ENCODE data around the gene TCERG1L. TPM values are rescaled to one million over a fixed set of nuclear protein-coding genes. Genes with fewer than 3 reads are reported as not detected.
"Not testable (repeated sequence)": the region's sequence is repeated elsewhere in the genome, so short reads cannot be mapped to it uniquely, and the experiment has no call there.

TCERG1L gene
- under 1 TPM in 2 of 3 donors, not detected in 1; 0.03 to 0.16 TPM for polyA plus RNA-seq

- WGBS, 3 donors: 0 to 7% (median 2%) methylated on average over 48 to 94 of the region's 104 CpGs
- H3K27ac ChIP-seq (ENCODE audit: low read depth, low read length): no peak within 1 kb of the TSS
Measured at GRCh38 chr10:131311661-131312477, at the start of gene TCERG1L. Gene TCERG1L (minus strand): TSS chr10:131311721. CDS start chr10:131311635, 86 bp downstream.

- WGBS, 3 donors: 45 to 57% (median 54%) methylated on average over 13 of the region's 13 CpGs
Measured at GRCh38 chr10:131358741-131359442, 47.4 kb upstream of the TCERG1L start.

GRCh38 chr10:131356442-131356841 lies 44.9 kb upstream of the TCERG1L start:
- no peak overlapping the region for H3K27ac ChIP-seq (ENCODE audit: low read depth, low read length)
- WGBS, 3 donors: 69 to 84% (median 83%) methylated on average over 7 of the region's 7 CpGs

More at GRCh38 chr10:131358741-131359442, 47.4 kb upstream of the TCERG1L start:
- no peak overlapping the region for H3K27ac ChIP-seq (ENCODE audit: low read depth, low read length)

- no peak overlapping the region for H3K27ac ChIP-seq (ENCODE audit: low read depth, low read length)
- WGBS, 3 donors: 73 to 85% (median 80%) methylated on average over 4 of the region's 4 CpGs
Measured at GRCh38 chr10:131355881-131356280, 44.4 kb upstream of the TCERG1L start.

GRCh38 chr10:131355056-131355455 lies 43.5 kb upstream of the TCERG1L start:
- H3K27ac ChIP-seq (ENCODE audit: low read depth, low read length): no peak overlapping the region
- WGBS, 3 donors: 77 to 85% (median 84%) methylated on average over 8 of the region's 8 CpGs

- H3K27ac ChIP-seq (ENCODE audit: low read depth, low read length): no peak overlapping the region
- 49 to 60% (median 59%) methylated on average over 9 of the region's 9 CpGs for WGBS, 3 donors
Measured at GRCh38 chr10:131354380-131354779, 42.9 kb upstream of the TCERG1L start.

- 82 to 88% (median 83%) methylated on average over 7 of the region's 7 CpGs for WGBS, 3 donors
- H3K27ac ChIP-seq (ENCODE audit: low read depth, low read length): no peak overlapping the region
Measured at GRCh38 chr10:131352765-131353290, 41.3 kb upstream of the TCERG1L start.

- no peak overlapping the region for H3K27ac ChIP-seq (ENCODE audit: low read depth, low read length)
- WGBS, 3 donors: 56 to 74% (median 66%) methylated on average over 10 of the region's 10 CpGs
Measured at GRCh38 chr10:131350660-131351059, 39.1 kb upstream of the TCERG1L start.

GRCh38 chr10:131350245-131350644 lies 38.7 kb upstream of the TCERG1L start:
- WGBS, 3 donors: 29 to 45% (median 44%) methylated on average over 5 of the region's 5 CpGs
- H3K27ac ChIP-seq (ENCODE audit: low read depth, low read length): no peak overlapping the region

GRCh38 chr10:131346456-131346855 lies 34.9 kb upstream of the TCERG1L start:
- WGBS, 3 donors: 33 to 51% (median 47%) methylated on average over 5 of the region's 5 CpGs
- no peak overlapping the region for H3K27ac ChIP-seq (ENCODE audit: low read depth, low read length)

GRCh38 chr10:131345691-131346090 lies 34.2 kb upstream of the TCERG1L start:
- 79 to 89% (median 87%) methylated on average over 11 of the region's 11 CpGs for WGBS, 3 donors
- H3K27ac ChIP-seq (ENCODE audit: low read depth, low read length): no peak overlapping the region

- 74 to 85% (median 81%) methylated on average over 7 of the region's 7 CpGs for WGBS, 3 donors
- no peak overlapping the region for H3K27ac ChIP-seq (ENCODE audit: low read depth, low read length)
Measured at GRCh38 chr10:131344747-131345146, 33.2 kb upstream of the TCERG1L start.

- no peak overlapping the region for H3K27ac ChIP-seq (ENCODE audit: low read depth, low read length)
- WGBS, 3 donors: 67 to 86% (median 79%) methylated on average over 5 of the region's 5 CpGs
Measured at GRCh38 chr10:131337741-131338140, 26.2 kb upstream of the TCERG1L start.

- H3K27ac ChIP-seq (ENCODE audit: low read depth, low read length): no peak overlapping the region
Measured at GRCh38 chr10:131332821-131333220, 21.3 kb upstream of the TCERG1L start.

- H3K27ac ChIP-seq (ENCODE audit: low read depth, low read length): no peak overlapping the region
- 36 to 62% (median 40%) methylated on average over 12 of the region's 12 CpGs for WGBS, 3 donors
Measured at GRCh38 chr10:131323880-131324279, 12.4 kb upstream of the TCERG1L start.

GRCh38 chr10:131323025-131323424 lies 11.5 kb upstream of the TCERG1L start:
- 53 to 61% (median 59%) methylated on average over 2 of the region's 2 CpGs for WGBS, 3 donors
- H3K27ac ChIP-seq (ENCODE audit: low read depth, low read length): no peak overlapping the region

GRCh38 chr10:131322575-131322974 lies 11.1 kb upstream of the TCERG1L start:
- not testable (repeated sequence) for H3K27ac ChIP-seq (ENCODE audit: low read depth, low read length)
- 80 to 92% (median 90%) methylated on average over 12 to 19 of the region's 19 CpGs for WGBS, 3 donors

GRCh38 chr10:131320860-131321604 lies 9.5 kb upstream of the TCERG1L start:
- WGBS, 3 donors: 42% methylated on average over 15 of the region's 15 CpGs
- H3K27ac ChIP-seq (ENCODE audit: low read depth, low read length): no peak overlapping the region

- 73 to 79% (median 76%) methylated on average over 8 of the region's 8 CpGs for WGBS, 3 donors
- H3K27ac ChIP-seq (ENCODE audit: low read depth, low read length): no peak overlapping the region
Measured at GRCh38 chr10:131318814-131319213, 7.3 kb upstream of the TCERG1L start.

Data from adipose tissue (tissue), 3 donors.